SU-DHL-6 (cell line): ENCODE data around the gene THSD1.
"Not testable (repeated sequence)": the region's sequence is repeated elsewhere in the genome, so short reads cannot be mapped to it uniquely, and the experiment has no call there.

Source experiments
- H2AFZ ChIP-seq: fragments of 200-600 bp; sonication (generic); 2 replicates; pipeline ENCODE4 v1.6.1; 2014; ENCODE audit warnings: low read depth, mild to moderate bottlenecking, moderate library complexity, mixed read lengths, antibody characterized with exemption, low read length; ENCODE audit not compliant: severe bottlenecking
- H3F3A ChIP-seq: fragments of 200-600 bp; shearing (Covaris generic); 2 replicates; pipeline ENCODE4 v1.6.0; 2016; ENCODE audit warnings: antibody characterized with exemption, mild to moderate bottlenecking; ENCODE audit not compliant: insufficient read depth
- H3K27ac ChIP-seq: fragments of 200-600 bp; sonication (generic); 2 replicates; pipeline ENCODE4 v1.5.1; 2016; ENCODE audit warnings: low read depth, mild to moderate bottlenecking, low read length, moderate library complexity, mixed read lengths
- H3K27me3 ChIP-seq: fragments of 200-600 bp; sonication (generic), shearing (Covaris generic); 2 replicates; pipeline ENCODE4 v1.6.0; 2014; ENCODE audit warnings: mild to moderate bottlenecking, low read length
- H3K36me3 ChIP-seq: fragments of 200-600 bp; sonication (generic); 2 replicates; pipeline ENCODE4 v1.6.1; 2014; ENCODE audit warnings: mild to moderate bottlenecking, low read length, mixed read lengths
- H3K4me2 ChIP-seq: fragments of 300-600, 200-600 bp; shearing (Covaris generic), sonication (generic); 2 replicates; pipeline ENCODE4 v1.6.0; 2014; ENCODE audit warnings: low read length, low read depth, mild to moderate bottlenecking; ENCODE audit not compliant: poor library complexity, severe bottlenecking
- H3K4me3 ChIP-seq: fragments of 200-600 bp; sonication (generic); 2 replicates; pipeline ENCODE4 v1.5.1; 2014; ENCODE audit warnings: antibody characterized with exemption, low read length, mild to moderate bottlenecking, mixed read lengths; ENCODE audit not compliant: insufficient read depth, poor library complexity, severe bottlenecking
- H3K79me2 ChIP-seq: fragments of 200-600 bp; sonication (generic); 2 replicates; pipeline ENCODE4 v1.6.1; 2014; ENCODE audit warnings: mild to moderate bottlenecking, low read length, moderate library complexity; ENCODE audit not compliant: insufficient read depth
- H3K9ac ChIP-seq: fragments of 200-600 bp; sonication (generic); 2 replicates; pipeline ENCODE4 v1.7.0; 2014; ENCODE audit warnings: mild to moderate bottlenecking, low read length
- H3K9me2 ChIP-seq: fragments of 200-600 bp; sonication (generic); replicated peaks from 2 replicates; pipeline ENCODE4 v1.6.1; 2014; ENCODE audit warnings: low read length; ENCODE audit not compliant: insufficient read depth
- H3K9me3 ChIP-seq: fragments of 200-600 bp; sonication (generic); 2 replicates; pipeline ENCODE4 v1.6.1; 2014; ENCODE audit warnings: low read length, mixed read lengths; ENCODE audit not compliant: insufficient read depth
- H4K20me1 ChIP-seq: fragments of 200-600 bp; sonication (generic); 2 replicates; pipeline ENCODE4 v1.6.1; 2014; ENCODE audit warnings: low read depth, mild to moderate bottlenecking, antibody characterized with exemption, low read length, moderate library complexity, mixed read lengths
- EZH2phosphoT487 ChIP-seq: fragments of 200-600 bp; sonication (generic), shearing (Covaris generic); conservative IDR thresholded peaks from 2 replicates; pipeline ENCODE4 v1.6.1; 2018; ENCODE audit warnings: mild to moderate bottlenecking, antibody characterized with exemption, low read length, moderate library complexity, mixed read lengths
- TF ChIP-seq, protein P1 (sequence below): fragments of 200-600 bp; sonication (generic); IDR thresholded peaks from one replicate; pipeline ENCODE4 v1.5.1; 2017; ENCODE audit warnings: antibody characterized with exemption, mild to moderate bottlenecking, low read length, moderate library complexity; ENCODE audit not compliant: insufficient read depth, poor library complexity, severe bottlenecking

The THSD1 gene

DNA sequence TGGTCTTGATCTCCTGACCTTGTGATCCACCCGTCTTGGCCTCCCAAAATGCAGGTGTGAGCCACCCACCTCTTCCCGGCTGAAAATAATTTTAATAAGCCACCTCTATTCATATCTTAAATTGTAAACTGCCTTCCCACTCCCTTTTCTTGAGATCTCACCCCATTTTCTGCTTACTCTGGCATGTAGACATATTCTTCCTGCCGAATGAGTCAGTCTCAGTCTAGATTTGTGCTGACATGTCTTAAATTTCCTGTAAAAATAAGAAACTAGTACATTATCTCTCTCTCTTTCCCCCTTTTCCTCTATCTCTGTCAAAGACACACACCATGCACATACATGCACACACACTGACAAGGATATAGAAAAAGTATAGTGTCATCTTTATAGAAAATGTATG is 60.9 kb downstream of the THSD1 start:
- Histone ChIP-seq H2AFZ (no peak overlapping the region), H3K9ac (no peak overlapping the region), H3K4me3 (no peak overlapping the region), H3K27ac (no peak overlapping the region), H3K79me2 (no peaks in the 10 kb centered on the region), H3K4me2 (no peak overlapping the region), H3K27me3 (no peaks in the 10 kb centered on the region), H3K36me3 (no peaks in the 10 kb centered on the region), H3K9me2 (no peaks in the 10 kb centered on the region), H3F3A (no peaks in the 10 kb centered on the region), H4K20me1 (no peaks in the 10 kb centered on the region), H3K9me3 (no peaks in the 10 kb centered on the region)
- TF ChIP-seq, protein P1, sequence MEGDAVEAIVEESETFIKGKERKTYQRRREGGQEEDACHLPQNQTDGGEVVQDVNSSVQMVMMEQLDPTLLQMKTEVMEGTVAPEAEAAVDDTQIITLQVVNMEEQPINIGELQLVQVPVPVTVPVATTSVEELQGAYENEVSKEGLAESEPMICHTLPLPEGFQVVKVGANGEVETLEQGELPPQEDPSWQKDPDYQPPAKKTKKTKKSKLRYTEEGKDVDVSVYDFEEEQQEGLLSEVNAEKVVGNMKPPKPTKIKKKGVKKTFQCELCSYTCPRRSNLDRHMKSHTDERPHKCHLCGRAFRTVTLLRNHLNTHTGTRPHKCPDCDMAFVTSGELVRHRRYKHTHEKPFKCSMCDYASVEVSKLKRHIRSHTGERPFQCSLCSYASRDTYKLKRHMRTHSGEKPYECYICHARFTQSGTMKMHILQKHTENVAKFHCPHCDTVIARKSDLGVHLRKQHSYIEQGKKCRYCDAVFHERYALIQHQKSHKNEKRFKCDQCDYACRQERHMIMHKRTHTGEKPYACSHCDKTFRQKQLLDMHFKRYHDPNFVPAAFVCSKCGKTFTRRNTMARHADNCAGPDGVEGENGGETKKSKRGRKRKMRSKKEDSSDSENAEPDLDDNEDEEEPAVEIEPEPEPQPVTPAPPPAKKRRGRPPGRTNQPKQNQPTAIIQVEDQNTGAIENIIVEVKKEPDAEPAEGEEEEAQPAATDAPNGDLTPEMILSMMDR: no peak
- TF ChIP-seq EZH2phosphoT487: no peak

DNA sequence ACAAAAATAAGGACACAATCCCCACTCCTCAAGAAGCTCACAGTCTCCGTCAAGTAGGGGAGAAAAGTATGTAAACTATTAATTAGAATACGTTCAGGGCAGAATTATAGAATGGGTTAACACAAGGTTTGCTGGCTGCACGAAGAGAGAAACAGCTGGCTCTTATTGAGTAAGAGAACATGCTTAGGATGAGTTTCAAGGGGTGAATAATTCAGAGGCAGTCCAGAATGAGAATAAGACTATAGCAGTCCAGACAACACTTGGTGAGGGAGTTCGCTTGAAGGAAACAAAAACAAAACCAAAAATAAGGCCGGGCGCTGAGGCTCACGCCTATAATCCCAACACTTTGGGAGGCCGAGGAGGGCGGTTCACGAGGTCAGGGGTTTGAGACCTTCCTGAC is 61.9 kb downstream of the THSD1 start:
- H3K4me2 ChIP-seq: no peak overlapping the region
- TF ChIP-seq EZH2phosphoT487: no peak
- TF ChIP-seq, protein P1: no peak
- H3K9me3 ChIP-seq: no peaks in the 10 kb centered on the region
- H3F3A ChIP-seq: no peaks in the 10 kb centered on the region
- no peaks in the 10 kb centered on the region for H3K79me2 ChIP-seq
- H3K36me3 ChIP-seq: no peaks in the 10 kb centered on the region
- no peak overlapping the region for H2AFZ ChIP-seq
- no peak overlapping the region for H3K27ac ChIP-seq
- no peaks in the 10 kb centered on the region for H3K9me2 ChIP-seq
- no peak overlapping the region for H3K9ac ChIP-seq
- H3K4me3 ChIP-seq: no peak overlapping the region
- H4K20me1 ChIP-seq: no peaks in the 10 kb centered on the region
- no peaks in the 10 kb centered on the region for H3K27me3 ChIP-seq

DNA sequence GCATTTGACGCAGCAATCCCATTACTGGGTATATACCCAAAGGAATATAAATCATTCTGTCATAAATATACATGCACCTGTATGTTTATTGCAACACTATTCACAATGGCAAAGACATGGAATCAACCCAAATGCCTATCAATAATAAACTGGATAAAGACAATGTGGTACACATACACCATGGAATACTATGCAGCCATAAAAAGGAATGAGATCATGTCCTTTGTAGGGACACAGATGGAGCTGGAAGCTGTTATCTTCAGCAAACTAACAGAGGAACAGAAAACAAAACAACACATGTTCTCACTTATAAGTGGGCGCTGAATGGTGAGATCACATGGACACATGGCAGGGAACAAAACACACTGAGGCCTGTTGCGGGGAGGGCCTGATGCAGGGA is 63.8 kb downstream of the THSD1 start:
- H3K27me3 ChIP-seq, H3F3A ChIP-seq, H3K9ac ChIP-seq, H3K36me3 ChIP-seq, H3K27ac ChIP-seq, H3K79me2 ChIP-seq, H4K20me1 ChIP-seq, H3K4me2 ChIP-seq, H3K9me3 ChIP-seq, H3K9me2 ChIP-seq, H2AFZ ChIP-seq, H3K4me3 ChIP-seq: not testable (repeated sequence)

DNA sequence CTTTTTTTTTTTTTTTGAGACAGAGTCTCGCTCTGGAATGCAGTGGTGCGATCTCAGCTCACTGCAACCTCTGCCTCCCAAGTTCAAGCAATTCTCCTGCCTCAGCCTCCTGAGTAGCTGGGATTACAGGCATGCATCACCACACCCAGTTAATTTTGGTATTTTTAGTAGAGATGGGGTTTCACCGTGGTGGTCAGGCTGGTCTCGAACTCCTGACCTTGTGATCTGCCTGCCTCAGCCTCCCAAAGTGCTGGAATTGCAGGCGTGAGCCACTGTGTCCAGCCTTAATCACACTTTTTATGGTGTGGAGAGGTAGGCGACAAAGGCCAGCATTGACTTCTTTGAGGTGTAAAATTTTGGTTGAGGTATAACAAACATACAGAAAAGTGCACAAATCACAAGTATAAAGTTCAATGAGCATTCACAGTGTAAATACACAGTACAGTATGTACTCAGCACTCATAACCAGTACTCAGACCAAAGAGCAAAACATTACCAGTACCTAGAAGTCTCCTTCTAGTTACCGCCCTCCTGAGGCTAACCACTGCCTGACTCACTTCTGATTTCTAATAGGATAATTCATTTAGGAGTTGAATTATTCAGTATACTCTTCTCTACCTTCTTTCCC is 68.0 kb downstream of the THSD1 start:
- not testable (repeated sequence) for H3K36me3 ChIP-seq, H2AFZ ChIP-seq, H3K27ac ChIP-seq, H4K20me1 ChIP-seq, H3K4me2 ChIP-seq, H3K4me3 ChIP-seq, H3F3A ChIP-seq, H3K79me2 ChIP-seq, H3K9ac ChIP-seq, H3K27me3 ChIP-seq, H3K9me2 ChIP-seq, H3K9me3 ChIP-seq

DNA sequence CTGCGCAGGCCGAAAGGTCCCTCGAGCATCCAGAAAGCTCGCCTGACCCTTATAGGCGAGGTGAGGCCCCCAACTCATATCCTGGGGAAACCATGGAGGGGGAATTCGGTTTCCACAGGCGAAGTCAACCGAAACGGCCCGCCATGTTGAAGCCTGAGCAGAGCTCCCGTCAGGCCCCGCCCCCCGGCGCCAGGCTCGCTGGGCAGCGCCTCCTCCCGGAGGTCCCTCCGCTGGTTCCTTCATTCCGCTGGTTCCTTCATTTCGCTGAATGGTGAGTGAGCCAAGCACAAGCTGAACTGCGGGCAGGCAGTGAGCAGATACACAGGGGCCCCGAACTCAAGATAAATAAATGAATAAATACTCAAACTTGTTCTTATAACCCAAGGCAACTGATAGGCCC is 71.9 kb downstream of the THSD1 start:
- H3K4me2 ChIP-seq, H3K9me2 ChIP-seq, H3K27ac ChIP-seq, H3K4me3 ChIP-seq, H3K9me3 ChIP-seq, H3K36me3 ChIP-seq, H3K9ac ChIP-seq, H3K79me2 ChIP-seq, H4K20me1 ChIP-seq, H2AFZ ChIP-seq, H3F3A ChIP-seq, H3K27me3 ChIP-seq: not testable (repeated sequence)

DNA sequence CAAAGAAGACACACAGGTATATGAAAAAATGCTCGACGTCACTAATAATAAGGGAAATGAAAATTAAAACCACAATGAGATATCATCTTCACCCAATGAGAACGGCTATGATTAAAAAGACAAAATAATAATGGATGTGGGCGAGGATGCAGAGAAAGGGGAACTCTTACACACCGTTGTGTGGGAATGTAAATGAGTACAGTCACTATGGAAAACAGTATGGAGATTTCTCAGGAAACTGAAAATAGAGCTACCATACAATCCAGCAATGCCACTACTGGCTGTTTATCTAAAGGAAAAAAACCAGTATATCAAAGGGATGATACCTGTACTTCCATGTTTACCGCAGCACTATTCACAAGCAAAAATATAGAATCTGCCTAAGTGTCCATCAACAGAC is 74.1 kb downstream of the THSD1 start:
- not testable (repeated sequence) for H3K4me3 ChIP-seq, H3K27ac ChIP-seq, H3K79me2 ChIP-seq, H3K36me3 ChIP-seq, H3K9me2 ChIP-seq, H3K9me3 ChIP-seq, H3K27me3 ChIP-seq, H3F3A ChIP-seq, H3K4me2 ChIP-seq, H4K20me1 ChIP-seq, H3K9ac ChIP-seq, H2AFZ ChIP-seq
